AG09309 (cell line): ENCODE data around the gene STIP1.

Experiments used
- DNase-seq: peaks from one replicate; pipeline ENCODE4 v3.0.0-alpha.2; 2010; ENCODE audit warnings: low read depth
- H3K4me3 ChIP-seq: 2 replicates; pipeline ENCODE4 v1.5.1; 2011; ENCODE audit warnings: mild to moderate bottlenecking, low read depth, low read length, moderate library complexity; ENCODE audit not compliant: control insufficient read depth
- CTCF ChIP-seq: IDR thresholded peaks from 2 replicates; pipeline ENCODE4 v1.5.1; 2011; ENCODE audit warnings: mild to moderate bottlenecking, low read depth, low read length, inconsistent platforms; ENCODE audit not compliant: insufficient read depth, control insufficient read depth; ENCODE audit errors: missing control alignments

Gene STIP1

GRCh38 chr11:64210301-64211020 is 24.5 kb downstream of the STIP1 start:
- no peak for TF ChIP-seq CTCF
- no peak overlapping the region for H3K4me3 ChIP-seq
- no peak for DNase-seq

- no peak overlapping the region for H3K4me3 ChIP-seq
- TF ChIP-seq CTCF, result no peak
- no peak for DNase-seq
Observed at GRCh38 chr11:64211181-64211872, 25.4 kb downstream of the STIP1 start.

- no peak for DNase-seq
- no peak for TF ChIP-seq CTCF
- no peak overlapping the region for H3K4me3 ChIP-seq
Observed at GRCh38 chr11:64216879-64217278, 30.9 kb downstream of the STIP1 start.

- no peak for DNase-seq
- H3K4me3 ChIP-seq, result no peak overlapping the region
- TF ChIP-seq CTCF, result no peak
Observed at GRCh38 chr11:64218628-64219353, 32.8 kb downstream of the STIP1 start.

GRCh38 chr11:64219354-64219684 is 33.3 kb downstream of the STIP1 start:
- no peak for DNase-seq
- H3K4me3 ChIP-seq, result no peak overlapping the region
- TF ChIP-seq CTCF, result no peak

GRCh38 chr11:64219755-64220154 is 33.8 kb downstream of the STIP1 start:
- H3K4me3 ChIP-seq, result no peak overlapping the region
- no peak for TF ChIP-seq CTCF
- no peak for DNase-seq
